ENCODE measurements around the gene MFF. TPM values are rescaled to one million over a fixed set of nuclear protein-coding genes. Genes with fewer than 3 reads are reported as not detected.
A peak's percentile ranks its signal among the peaks of the same experiment; 100 is the strongest.

Gene MFF
- total and polyA plus RNA-seq, 2 of the 8 experiments (the other 6 are each of a cell fraction or from before 2014, with no cell fraction given), result 36.2 to 86.8 TPM

DNA sequence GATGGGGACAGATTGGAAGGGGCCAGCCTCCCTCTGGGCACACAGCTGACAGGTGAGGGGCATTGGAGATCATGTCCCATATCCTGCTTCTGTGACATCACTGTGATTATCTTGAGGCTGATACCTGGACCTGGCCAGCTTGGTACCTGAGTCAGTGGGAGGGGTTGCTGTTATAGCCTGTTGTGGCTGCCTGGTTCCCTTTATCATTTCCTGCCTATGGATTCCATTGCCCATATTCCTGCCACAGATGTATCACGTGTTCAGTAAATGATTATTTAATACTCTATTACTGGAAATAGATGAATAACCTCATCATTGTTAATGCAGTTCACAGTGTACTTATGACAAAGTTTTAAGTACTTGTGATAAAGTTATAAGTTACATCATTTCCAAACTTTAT lies 70.5 kb downstream of the MFF start:
- no peaks in the 10 kb centered on the region for H3K27me3 ChIP-seq (replicated peaks in 1 of 4; ENCODE audit: control insufficient read depth in 3 of 4, extremely low read depth in 1 of 4, insufficient read depth in 3 of 4, low read length in 3 of 4)
- no peak overlapping the region for H3K18ac ChIP-seq (ENCODE audit: extremely low read depth, low read length)
- ChIA-PET CTCF (ENCODE audit: partially characterized antibody) (interaction anchor here (1.1 to 1.2 kb wide), 2 partner anchors 9 to 10 kb away, joined by 4 to 5 read pairs; no protein-coding TSS in a partner anchor), POLR2A (ENCODE audit: partially characterized antibody) (no interaction called here)
- H2BK120ac ChIP-seq (replicated peaks; ENCODE audit: low read depth, low read length), result no peak overlapping the region
- H3K14ac ChIP-seq (ENCODE audit: insufficient read length), result no peak overlapping the region
- H2AK5ac ChIP-seq (ENCODE audit: low read depth, low read length), result no peak overlapping the region
- no peaks in the 10 kb centered on the region for H3K79me1 ChIP-seq (ENCODE audit: low read depth, low read length)
- H2BK12ac ChIP-seq (ENCODE audit: low read depth, low read length), result no peak overlapping the region
- no peak overlapping the region for H3K56ac ChIP-seq (replicated peaks; ENCODE audit: insufficient read length, low read depth, low read length)
- no peak overlapping the region for H3K4me2 ChIP-seq (ENCODE audit: insufficient read depth in 1 of 2, low read depth in 2 of 2, low read length in 2 of 2)
- TF ChIP-seq TBP (IDR thresholded peaks at IDR 0.05; ENCODE audit: low read depth, low read length) (no peak), POU5F1 (IDR thresholded peaks at IDR 0.05; ENCODE audit: low read depth, low read length) (no peak), SAP30 (IDR thresholded peaks at IDR 0.05; ENCODE audit: insufficient read depth, insufficient replicate concordance, low read length) (no peak), RXRA (IDR thresholded peaks at IDR 0.05; ENCODE audit: insufficient read depth, low read depth, low read length) (no peak), RFX5 (IDR thresholded peaks at IDR 0.05; ENCODE audit: borderline replicate concordance, low read depth, low read length) (no peak)
- no peak overlapping the region for H4K8ac ChIP-seq (ENCODE audit: extremely low read depth, insufficient read depth, low read length)
- H4K20me1 ChIP-seq (replicated peaks in 1 of 2; ENCODE audit: control insufficient read depth in 1 of 2, insufficient read depth in 2 of 2, low read length in 2 of 2), result no peaks in the 10 kb centered on the region
- FAIRE-seq, result no peak
- no peak overlapping the region for H2BK5ac ChIP-seq (ENCODE audit: low read depth, low read length)
- H2AFZ ChIP-seq (ENCODE audit: low read length), result 0 out of 2 replicates have a peak overlapping the region, but pooled peaks have one; percentile 81
- H2BK20ac ChIP-seq (ENCODE audit: low read length), result no peak overlapping the region
- H2BK15ac ChIP-seq (ENCODE audit: low read length), result no peak overlapping the region
- H3K36me3 ChIP-seq (ENCODE audit: control insufficient read depth in 2 of 4, insufficient read depth in 4 of 4, low read length in 3 of 4), result no peaks in the 10 kb centered on the region
- H4K5ac ChIP-seq (ENCODE audit: insufficient read length, low read depth, low read length), result no peak overlapping the region
- H3K23me2 ChIP-seq (ENCODE audit: low read depth, low read length), result no peaks in the 10 kb centered on the region
- no peaks in the 10 kb centered on the region; a peak in 1 of 7 replicates for H3K4me1 ChIP-seq (replicated peaks in 1 of 4; ENCODE audit: control insufficient read depth in 3 of 4, insufficient read depth in 4 of 4, low read length in 3 of 4)
- no peak overlapping the region for H4K91ac ChIP-seq (replicated peaks; ENCODE audit: insufficient read length, low read length)
- no peak overlapping the region for H3K27ac ChIP-seq (ENCODE audit: low read depth, low read length)
- no peak overlapping the region for H3K4me3 ChIP-seq (ENCODE audit: extremely low read depth in 1 of 4, insufficient read depth in 2 of 4, low read depth in 3 of 4, low read length in 4 of 4)
- no peak for DNase-seq (ENCODE audit: low read depth in 1 of 2, low spot score in 2 of 2)
- 88% methylated on average over 1 of the region's 1 CpG; no CpG with 5 or more reads in 1 of the 2 experiments for WGBS, 2 experiments (ENCODE audit: extremely low coverage in 1 of 2, insufficient coverage in 1 of 2, insufficient read length in 1 of 2, insufficient replicate concordance in 2 of 2, low coverage in 1 of 2, low lambda C conversion rate in 2 of 2, missing lambda C conversion rate in 1 of 2)
- no peak overlapping the region for H3K4ac ChIP-seq (replicated peaks; ENCODE audit: insufficient read length, low read depth, low read length)
- no peaks in the 10 kb centered on the region for H3K9me3 ChIP-seq (ENCODE audit: insufficient read depth in 2 of 2, low read depth in 1 of 2, low read length in 1 of 2)
- no peak overlapping the region for H3K23ac ChIP-seq (ENCODE audit: insufficient read length)
- no peaks in the 10 kb centered on the region for H3K79me2 ChIP-seq (ENCODE audit: control insufficient read depth in 1 of 2, insufficient read depth in 2 of 2, low read length in 2 of 2)
- H3K9ac ChIP-seq (replicated peaks in 1 of 4; ENCODE audit: extremely low read depth in 1 of 4, low read depth in 3 of 4, low read length in 3 of 4), result no peak overlapping the region

Data from H1 (cell line).